Activated T-helper 1 cell treated with anti-CD3 and anti-CD28 coated beads, Interleukin-2, amount 50 U/mL, for 16 hours (primary cell): ENCODE measurements around the gene MACROH2A1.

Experiments used
- DNase-seq, 2 donors: peaks; one replicate each; pipeline ENCODE4 v3.0.0-alpha.2; 2020; ENCODE audit warnings: low read depth in 1 of 2, low spot score in 1 of 2

MACROH2A1 gene

DNA sequence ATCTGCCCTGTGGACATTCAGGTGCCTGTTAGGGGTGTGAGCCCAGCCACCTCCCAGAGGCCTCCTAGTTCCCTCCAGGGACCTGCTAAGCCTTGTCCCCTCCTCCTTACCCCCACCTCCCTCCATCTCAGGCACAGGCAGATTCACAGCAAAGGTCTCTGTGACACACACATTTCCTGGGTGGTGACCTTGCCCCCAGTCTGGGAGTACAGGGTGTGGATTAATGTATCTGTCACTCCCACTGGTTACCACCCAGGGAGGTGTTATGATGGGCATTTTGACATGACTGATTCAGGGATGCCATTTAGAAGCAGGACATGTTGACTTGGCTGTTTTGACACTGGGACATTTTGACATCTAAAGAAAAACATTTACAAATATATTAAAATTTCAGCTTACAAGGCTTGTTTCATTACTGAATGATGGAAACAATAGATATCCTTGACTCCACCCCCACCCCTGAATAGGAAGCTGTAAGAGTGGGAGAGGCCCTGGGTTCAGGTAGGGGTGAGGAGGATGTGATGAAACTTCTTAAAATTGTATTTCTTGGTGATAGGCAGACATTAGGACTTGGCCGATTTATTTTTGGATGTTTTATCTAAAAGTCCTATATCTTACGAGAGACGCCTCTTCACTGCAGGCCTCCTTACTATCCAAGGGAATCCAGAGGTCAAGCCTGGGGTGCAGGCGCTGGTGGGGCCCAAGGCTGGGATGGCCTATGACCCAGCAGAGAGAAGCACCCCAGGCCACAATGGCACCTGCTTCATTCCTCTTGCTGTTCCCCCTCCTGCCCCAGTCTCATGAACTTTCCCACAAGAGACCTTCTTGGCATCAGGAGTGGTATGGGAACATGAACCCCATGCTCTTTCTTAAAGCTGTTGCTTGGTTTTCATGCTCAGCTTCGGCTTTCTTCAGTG lies 101.9 kb downstream of the MACROH2A1 start:
- no peak for DNase-seq

DNA sequence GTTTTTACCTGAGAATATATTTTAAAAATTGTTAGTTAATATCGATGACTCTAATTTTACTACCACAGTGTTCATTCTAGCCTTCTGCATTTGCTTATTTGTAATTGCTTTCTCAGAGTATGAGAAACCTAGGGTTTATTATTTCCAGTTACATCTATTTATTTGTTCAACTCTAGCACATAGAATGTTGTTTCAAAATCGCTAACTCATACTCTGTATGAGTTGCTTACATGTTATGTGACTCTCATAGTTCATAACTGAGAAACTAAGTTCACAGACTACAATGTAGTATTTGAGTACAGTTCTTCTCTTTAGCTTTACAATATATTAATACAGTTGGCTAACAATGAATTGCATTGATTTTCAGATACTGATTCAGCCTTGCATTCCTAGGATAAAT lies 103.2 kb downstream of the MACROH2A1 start:
- no peak for DNase-seq

DNA sequence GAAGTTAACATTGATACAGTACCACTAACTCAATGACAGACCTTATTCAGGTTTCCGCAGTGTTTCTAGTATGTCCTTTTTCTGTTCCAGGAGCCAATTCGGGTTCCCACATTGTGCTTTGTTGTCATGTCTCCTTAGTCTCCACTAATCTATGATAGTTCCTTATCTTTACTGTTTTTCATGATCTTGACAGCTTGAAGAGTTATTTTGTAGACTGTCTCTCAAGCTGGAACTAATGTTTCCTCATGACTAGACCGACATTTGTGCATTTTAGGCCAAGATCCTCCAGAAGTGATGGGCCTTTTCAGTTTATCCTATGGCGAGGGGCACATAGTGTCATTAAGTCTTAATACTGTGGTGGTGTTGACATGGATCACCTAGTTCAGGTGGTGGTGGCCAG lies 104.2 kb downstream of the MACROH2A1 start:
- DNase-seq = no peak

DNA sequence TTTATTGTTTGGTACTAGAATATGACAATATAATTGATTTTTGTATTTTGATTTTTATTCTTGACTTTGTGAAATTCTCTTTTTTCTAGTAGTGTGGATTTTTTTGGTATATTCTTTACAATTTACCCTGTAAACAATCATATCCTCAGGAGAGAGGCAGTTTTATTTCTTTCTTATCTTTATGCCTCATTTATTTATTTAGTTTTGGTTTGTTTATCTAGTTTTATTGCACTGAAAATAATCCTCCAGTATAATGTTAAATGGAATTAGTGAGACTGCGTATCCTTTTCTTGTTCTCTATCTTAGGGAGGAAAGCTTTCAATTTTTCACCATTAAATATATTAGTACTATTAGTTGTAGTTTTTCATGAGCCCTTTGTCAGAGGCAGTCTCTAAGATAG lies 109.4 kb downstream of the MACROH2A1 start:
- no peak for DNase-seq

DNA sequence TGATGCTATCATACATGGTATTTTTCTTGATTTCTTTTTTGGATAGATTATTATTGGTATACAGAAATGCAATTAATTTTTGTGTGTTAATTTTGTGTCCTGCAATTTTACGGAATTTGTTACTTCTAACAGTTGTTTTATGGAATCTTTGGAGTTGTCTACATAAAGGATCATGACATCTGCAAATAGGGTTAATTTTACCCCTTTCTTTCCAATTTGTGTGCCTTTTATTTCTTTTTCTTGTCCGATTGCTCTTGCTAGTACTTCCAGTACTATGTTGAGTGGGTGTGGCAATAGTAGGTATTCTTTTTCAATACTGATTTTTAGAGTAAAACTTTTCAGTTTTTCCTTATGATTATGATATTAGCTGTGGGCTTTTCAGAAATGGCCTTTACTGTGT lies 111.5 kb downstream of the MACROH2A1 start:
- DNase-seq = no peak
